Measurements from ENCODE around the gene ZNF217.
"Not testable (repeated sequence)": the region's sequence is repeated elsewhere in the genome, so short reads cannot be mapped to it uniquely, and the experiment has no call there.

GRCh38 chr20:53589321-53590065, 4.1 kb downstream of the ZNF217 start:
- not testable (repeated sequence) for TF ChIP-seq CTCF (IDR thresholded peaks at IDR 0.05); EZH2 (IDR thresholded peaks at IDR 0.05; ENCODE audit: borderline replicate concordance, insufficient read depth, low read depth, low read length, poor library complexity, severe bottlenecking)

Data from B cell (primary cell).